GM23338 (cell line): ENCODE measurements around the gene DDX54.

Experiments used
- CTCF ChIP-seq, 2 experiments: fragments of 200-600 bp in 1 of 2; sonication (generic) in 1 of 2; conservative IDR thresholded peaks; 2 replicates each; pipeline versions ENCODE4 v1.5.1 to v1.6.1; 2016 to 2017; ENCODE audit warnings: antibody characterized with exemption in 2 of 2, low read depth in 2 of 2, mild to moderate bottlenecking in 2 of 2, moderate library complexity in 1 of 2
- EZH2 ChIP-seq: fragments of 200-600 bp; sonication (generic); IDR thresholded peaks from one replicate; pipeline ENCODE4 v1.8.0; 2017; ENCODE audit warnings: antibody characterized with exemption, mild to moderate bottlenecking, low read depth; ENCODE audit not compliant: unreplicated experiment
- EZH2phosphoT487 ChIP-seq: fragments of 200-600 bp; sonication (generic); IDR thresholded peaks from one replicate; pipeline ENCODE4 v1.8.1; 2018; ENCODE audit warnings: antibody characterized with exemption; ENCODE audit not compliant: unreplicated experiment
- POLR2AphosphoS5 ChIP-seq: IDR thresholded peaks from 2 replicates; pipeline ENCODE4 v1.6.1; 2016; ENCODE audit warnings: antibody characterized with exemption, low read depth
- REST ChIP-seq: IDR thresholded peaks from one replicate; pipeline ENCODE4 v1.6.1; 2018; ENCODE audit warnings: antibody characterized with exemption; ENCODE audit not compliant: unreplicated experiment

- TF ChIP-seq CTCF (conservative IDR thresholded peaks at IDR 0.05; ENCODE audit: low read depth in 2 of 2) (no peak), EZH2 (no peak), EZH2phosphoT487 (no peak), POLR2AphosphoS5 (no peak), REST (no peak)
These were observed 40.5 kb downstream of the DDX54 start for GRCh38 chr12:113144806-113145205.
